H1 (cell line): Measurements from ENCODE around the gene APAF1.

Experiments used
- ATF3 ChIP-seq: IDR thresholded peaks from 2 replicates; pipeline ENCODE4 v1.6.1; 2011; ENCODE audit warnings: low read depth, mild to moderate bottlenecking, low read length; ENCODE audit not compliant: insufficient read depth
- EGR1 ChIP-seq: IDR thresholded peaks from 2 replicates; pipeline ENCODE4 v1.6.1; 2011; ENCODE audit warnings: low read depth, low read length, borderline replicate concordance
- NRF1 ChIP-seq: IDR thresholded peaks from 2 replicates; pipeline ENCODE4 v1.6.1; 2011; ENCODE audit warnings: mild to moderate bottlenecking, low read depth, low read length, improper control_type of control experiment
- POLR2AphosphoS5 ChIP-seq: IDR thresholded peaks from 2 replicates; pipeline ENCODE4 v1.6.1; 2011; ENCODE audit warnings: low read depth, low read length
- RAD21 ChIP-seq, 2 experiments: IDR thresholded peaks in 1 of 2; conservative IDR thresholded peaks in 1 of 2; 2 replicates each; pipeline ENCODE4 v1.6.1; 2011; ENCODE audit warnings: low read depth in 2 of 2, low read length in 2 of 2, improper control_type of control experiment in 1 of 2, inconsistent platforms in 1 of 2, mild to moderate bottlenecking in 1 of 2, moderate library complexity in 1 of 2
- SP1 ChIP-seq: IDR thresholded peaks from 2 replicates; pipeline ENCODE4 v1.6.1; 2011; ENCODE audit warnings: low read depth, low read length
- TF ChIP-seq, protein P1 (sequence below), 3 experiments: IDR thresholded peaks; 1 replicate in 2 of 3; 2 replicates in 1 of 3; pipeline versions ENCODE4 v1.5.1 to v1.6.1; 2011; ENCODE audit warnings: low read length in 3 of 3, mild to moderate bottlenecking in 3 of 3, inconsistent platforms in 2 of 3, low read depth in 1 of 3, moderate library complexity in 1 of 3; ENCODE audit not compliant: insufficient read depth in 1 of 3; ENCODE audit errors: control extremely low read depth in 1 of 3

- TF ChIP-seq, protein P1, sequence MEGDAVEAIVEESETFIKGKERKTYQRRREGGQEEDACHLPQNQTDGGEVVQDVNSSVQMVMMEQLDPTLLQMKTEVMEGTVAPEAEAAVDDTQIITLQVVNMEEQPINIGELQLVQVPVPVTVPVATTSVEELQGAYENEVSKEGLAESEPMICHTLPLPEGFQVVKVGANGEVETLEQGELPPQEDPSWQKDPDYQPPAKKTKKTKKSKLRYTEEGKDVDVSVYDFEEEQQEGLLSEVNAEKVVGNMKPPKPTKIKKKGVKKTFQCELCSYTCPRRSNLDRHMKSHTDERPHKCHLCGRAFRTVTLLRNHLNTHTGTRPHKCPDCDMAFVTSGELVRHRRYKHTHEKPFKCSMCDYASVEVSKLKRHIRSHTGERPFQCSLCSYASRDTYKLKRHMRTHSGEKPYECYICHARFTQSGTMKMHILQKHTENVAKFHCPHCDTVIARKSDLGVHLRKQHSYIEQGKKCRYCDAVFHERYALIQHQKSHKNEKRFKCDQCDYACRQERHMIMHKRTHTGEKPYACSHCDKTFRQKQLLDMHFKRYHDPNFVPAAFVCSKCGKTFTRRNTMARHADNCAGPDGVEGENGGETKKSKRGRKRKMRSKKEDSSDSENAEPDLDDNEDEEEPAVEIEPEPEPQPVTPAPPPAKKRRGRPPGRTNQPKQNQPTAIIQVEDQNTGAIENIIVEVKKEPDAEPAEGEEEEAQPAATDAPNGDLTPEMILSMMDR (IDR thresholded peaks at IDR 0.05; ENCODE audit: control extremely low read depth in 1 of 3, insufficient read depth in 1 of 3, low read depth in 1 of 3, low read length in 3 of 3) = no peak
- TF ChIP-seq NRF1 (no peak), POLR2AphosphoS5 (no peak), EGR1 (no peak), ATF3 (no peak), SP1 (no peak), RAD21 (IDR thresholded peaks at IDR 0.05 in 1 of 2, conservative IDR thresholded peaks at IDR 0.05 in 1 of 2; ENCODE audit: low read depth in 2 of 2, low read length in 2 of 2) (no peak)
Measured at GRCh38 chr12:98750511-98750910, 105.4 kb downstream of the APAF1 start.
